ENCODE data around the gene PLEKHG2.

PLEKHG2 gene

DNA sequence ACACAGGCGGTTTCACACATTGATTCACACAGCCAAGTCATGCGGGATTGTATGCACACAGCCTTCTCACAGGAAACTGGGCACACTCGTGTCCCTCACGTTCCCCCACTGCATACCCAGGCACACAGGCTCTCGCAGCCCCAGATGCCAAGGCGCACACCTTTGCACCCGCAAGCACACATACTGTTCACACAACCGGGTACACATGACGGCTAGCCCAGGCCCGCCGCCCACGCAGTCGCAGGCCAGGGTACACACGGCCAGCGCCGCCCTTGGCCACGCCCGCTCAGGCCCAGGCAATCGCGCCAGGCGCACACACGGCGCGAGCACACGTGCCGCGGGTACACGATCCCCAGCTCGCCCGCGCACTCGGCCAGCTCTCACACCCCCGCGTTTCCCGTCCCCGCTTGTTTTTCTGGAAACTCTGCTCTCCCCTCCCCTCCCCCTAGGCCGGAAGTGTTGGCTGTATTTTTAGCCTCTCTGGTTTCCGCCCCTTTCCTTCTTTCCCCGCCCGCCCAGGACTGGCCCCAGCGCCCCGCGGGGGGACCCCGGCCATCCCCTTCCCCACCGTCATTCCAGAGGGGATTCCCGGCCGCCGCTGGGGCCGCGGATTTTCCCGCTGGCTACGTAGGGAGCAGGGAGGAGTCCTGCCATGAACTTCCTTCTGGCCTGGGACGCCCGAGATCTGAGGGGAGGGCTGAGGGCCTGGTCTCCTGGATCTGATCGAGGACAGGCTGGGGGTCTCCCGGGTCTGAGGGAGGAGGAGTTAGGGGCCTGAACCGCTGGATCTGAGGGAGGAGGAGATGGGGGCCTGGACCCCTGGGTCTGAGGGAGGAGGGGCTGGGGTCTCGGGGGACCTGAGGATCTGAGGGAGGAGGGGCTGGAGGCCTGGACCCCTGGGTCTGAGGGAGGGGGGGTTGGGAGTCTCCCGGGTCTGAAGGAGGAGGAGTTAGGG is 9.8 kb upstream of the PLEKHG2 start:
- H2BK12ac ChIP-seq (ENCODE audit: low read length) = peak overlapping the region; percentile 78
- DNase-seq (ENCODE audit: low spot score) = peak; percentile 83
- no CpG with 5 or more reads among the region's 59 CpGs for WGBS, 2 donors (ENCODE audit: extremely low coverage in 2 of 2, insufficient read length in 2 of 2, insufficient replicate concordance in 1 of 2)

DNA sequence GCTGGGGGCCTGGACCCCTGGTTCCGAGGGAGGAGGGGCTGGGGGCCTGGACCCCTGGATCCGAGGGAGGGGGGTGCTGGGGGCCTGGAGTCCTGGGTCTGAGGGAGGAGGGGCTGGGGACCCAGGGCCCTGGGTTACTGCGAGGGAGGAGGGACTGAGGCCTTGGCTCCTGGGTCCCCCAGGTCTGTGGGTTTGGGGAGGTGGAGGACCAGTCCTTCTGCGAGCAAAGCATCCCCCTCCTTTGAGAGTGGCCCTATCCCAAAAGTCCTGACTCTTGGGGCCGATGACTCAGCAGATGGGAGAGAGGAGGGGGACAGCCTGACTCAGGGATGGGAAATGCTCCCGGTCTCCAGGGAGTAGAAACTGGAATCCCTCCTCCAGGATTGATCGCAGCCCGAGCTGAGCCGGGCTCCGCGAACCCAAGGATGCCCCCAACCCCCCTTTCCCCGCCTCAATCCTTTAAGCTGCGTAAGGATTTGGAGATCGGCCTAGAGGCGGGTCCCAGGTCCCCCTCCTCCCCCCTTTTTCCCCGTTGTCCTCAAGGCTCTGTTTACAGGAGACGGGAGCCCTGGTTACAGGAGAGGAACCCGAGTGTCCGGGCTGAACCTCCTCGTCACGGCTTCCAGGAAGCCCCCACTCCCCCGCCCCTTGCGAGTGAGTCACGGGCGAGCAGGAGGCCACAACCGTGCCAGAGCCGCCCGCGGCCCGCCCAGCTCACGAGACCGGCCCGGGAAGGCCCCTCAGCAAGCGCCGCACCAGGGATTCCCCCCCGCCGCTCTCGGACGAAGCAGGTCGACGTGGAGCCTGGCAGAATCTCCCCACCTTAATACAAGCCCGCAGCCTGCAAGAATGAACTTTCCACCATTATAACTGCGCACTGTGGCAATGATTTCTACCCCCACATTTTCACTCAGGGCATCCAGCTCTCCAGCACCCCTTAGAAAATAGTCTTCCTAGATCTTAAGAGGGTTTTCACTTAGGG is 8.8 kb upstream of the PLEKHG2 start:
- peak; percentile 89 for DNase-seq (ENCODE audit: low spot score)
- H2AK5ac ChIP-seq (ENCODE audit: low read depth, low read length) = peak overlapping the region; percentile 99
- H3K4me3 ChIP-seq (ENCODE audit: low read length in 2 of 2) = peak overlapping the region; percentile 49 to 80
- H3K14ac ChIP-seq (ENCODE audit: low read length) = peak overlapping the region; percentile 94
- peaks cover 20 to 27% of the 10 kb centered on the region in 2 donors for H3K4me1 ChIP-seq (ENCODE audit: control insufficient read depth in 2 of 2, insufficient read depth in 1 of 2, low read depth in 1 of 2, low read length in 2 of 2)
- H3K4me2 ChIP-seq (ENCODE audit: insufficient read depth, low read length, poor library complexity, severe bottlenecking) = peak overlapping the region; percentile 80
- H3K79me1 ChIP-seq (ENCODE audit: low read depth, low read length) = no peaks in the 10 kb centered on the region
- H3K27me3 ChIP-seq (ENCODE audit: control insufficient read depth in 3 of 3, insufficient read depth in 3 of 3, low read depth in 1 of 3, low read length in 3 of 3) = peaks cover 0 to 22% (median 0%) of the 10 kb centered on the region in 3 experiments
- H4K91ac ChIP-seq (ENCODE audit: low read depth, low read length, poor library complexity) = peak overlapping the region; percentile 30
- H3K27ac ChIP-seq (replicated peaks; ENCODE audit: low read length) = peak overlapping the region; percentile 99
- H2BK15ac ChIP-seq (ENCODE audit: low read length) = peak overlapping the region; percentile 83
- H2AFZ ChIP-seq (ENCODE audit: low read length) = peak overlapping the region; percentile 88
- H3K4ac ChIP-seq (ENCODE audit: low read length) = peak overlapping the region; percentile 66
- WGBS, 2 donors (ENCODE audit: extremely low coverage in 2 of 2, insufficient read length in 2 of 2, insufficient replicate concordance in 1 of 2) = no CpG with 5 or more reads among the region's 43 CpGs
- peak overlapping the region; percentile 96 for H3K23ac ChIP-seq (ENCODE audit: low read depth, low read length, poor library complexity)
- peaks cover 0 to 1% of the 10 kb centered on the region in 2 donors for H3K9me3 ChIP-seq (replicated peaks in 1 of 2; ENCODE audit: control insufficient read depth in 2 of 2, insufficient read depth in 1 of 2, low read depth in 1 of 2, low read length in 2 of 2)
- H3K36me3 ChIP-seq (replicated peaks in 1 of 2; ENCODE audit: control insufficient read depth in 2 of 2, insufficient read depth in 2 of 2, low read length in 2 of 2) = peaks cover 2 to 13% of the 10 kb centered on the region in 2 donors
- peak overlapping the region; percentile 91 for H2BK5ac ChIP-seq (ENCODE audit: low read length)
- H3K18ac ChIP-seq (ENCODE audit: low read length) = peak overlapping the region; percentile 99
- H2BK12ac ChIP-seq (ENCODE audit: low read length) = peak overlapping the region; percentile 58
- H2BK120ac ChIP-seq (ENCODE audit: low read depth, low read length) = peak overlapping the region; percentile 98
- peak overlapping the region; percentile 93 for H4K8ac ChIP-seq (ENCODE audit: low read depth, low read length)
- H3K9ac ChIP-seq (ENCODE audit: low read depth, low read length, poor library complexity) = peak overlapping the region; percentile 95

More for the DNA sequence above, 9.8 kb upstream of the PLEKHG2 start:
- peaks cover 4 to 10% of the 10 kb centered on the region in 2 donors for H3K36me3 ChIP-seq (replicated peaks in 1 of 2; ENCODE audit: control insufficient read depth in 2 of 2, insufficient read depth in 2 of 2, low read length in 2 of 2)
- peaks cover 20 to 24% of the 10 kb centered on the region in 2 donors for H3K4me1 ChIP-seq (ENCODE audit: control insufficient read depth in 2 of 2, insufficient read depth in 1 of 2, low read depth in 1 of 2, low read length in 2 of 2)
- H4K91ac ChIP-seq (ENCODE audit: low read depth, low read length, poor library complexity) = peak overlapping the region; percentile 6
- H2AFZ ChIP-seq (ENCODE audit: low read length) = peak overlapping the region; percentile 88
- H2BK5ac ChIP-seq (ENCODE audit: low read length) = peak overlapping the region; percentile 91
- H3K18ac ChIP-seq (ENCODE audit: low read length) = peak overlapping the region; percentile 99
- H2AK5ac ChIP-seq (ENCODE audit: low read depth, low read length) = peak overlapping the region; percentile 99
- peak overlapping the region; percentile 62 for H3K23ac ChIP-seq (ENCODE audit: low read depth, low read length, poor library complexity)
- peak overlapping the region; percentile 99 for H3K27ac ChIP-seq (replicated peaks; ENCODE audit: low read length)
- peak overlapping the region; percentile 98 for H2BK120ac ChIP-seq (ENCODE audit: low read depth, low read length)
- peak overlapping the region; percentile 49 to 80 for H3K4me3 ChIP-seq (ENCODE audit: low read length in 2 of 2)
- H3K9ac ChIP-seq (ENCODE audit: low read depth, low read length, poor library complexity) = peak overlapping the region; percentile 98
- H3K27me3 ChIP-seq (ENCODE audit: control insufficient read depth in 3 of 3, insufficient read depth in 3 of 3, low read depth in 1 of 3, low read length in 3 of 3) = peaks cover 0 to 13% (median 0%) of the 10 kb centered on the region in 3 experiments
- H2BK15ac ChIP-seq (ENCODE audit: low read length) = peak overlapping the region; percentile 83
- H3K9me3 ChIP-seq (replicated peaks in 1 of 2; ENCODE audit: control insufficient read depth in 2 of 2, insufficient read depth in 1 of 2, low read depth in 1 of 2, low read length in 2 of 2) = peaks cover 0 to 2% of the 10 kb centered on the region in 2 donors
- H4K8ac ChIP-seq (ENCODE audit: low read depth, low read length) = peak overlapping the region; percentile 78
- H3K4me2 ChIP-seq (ENCODE audit: insufficient read depth, low read length, poor library complexity, severe bottlenecking) = peak overlapping the region; percentile 80
- H3K14ac ChIP-seq (ENCODE audit: low read length) = peak overlapping the region; percentile 22
- H3K79me1 ChIP-seq (ENCODE audit: low read depth, low read length) = no peaks in the 10 kb centered on the region
- H3K4ac ChIP-seq (ENCODE audit: low read length) = peak overlapping the region; percentile 72

DNA sequence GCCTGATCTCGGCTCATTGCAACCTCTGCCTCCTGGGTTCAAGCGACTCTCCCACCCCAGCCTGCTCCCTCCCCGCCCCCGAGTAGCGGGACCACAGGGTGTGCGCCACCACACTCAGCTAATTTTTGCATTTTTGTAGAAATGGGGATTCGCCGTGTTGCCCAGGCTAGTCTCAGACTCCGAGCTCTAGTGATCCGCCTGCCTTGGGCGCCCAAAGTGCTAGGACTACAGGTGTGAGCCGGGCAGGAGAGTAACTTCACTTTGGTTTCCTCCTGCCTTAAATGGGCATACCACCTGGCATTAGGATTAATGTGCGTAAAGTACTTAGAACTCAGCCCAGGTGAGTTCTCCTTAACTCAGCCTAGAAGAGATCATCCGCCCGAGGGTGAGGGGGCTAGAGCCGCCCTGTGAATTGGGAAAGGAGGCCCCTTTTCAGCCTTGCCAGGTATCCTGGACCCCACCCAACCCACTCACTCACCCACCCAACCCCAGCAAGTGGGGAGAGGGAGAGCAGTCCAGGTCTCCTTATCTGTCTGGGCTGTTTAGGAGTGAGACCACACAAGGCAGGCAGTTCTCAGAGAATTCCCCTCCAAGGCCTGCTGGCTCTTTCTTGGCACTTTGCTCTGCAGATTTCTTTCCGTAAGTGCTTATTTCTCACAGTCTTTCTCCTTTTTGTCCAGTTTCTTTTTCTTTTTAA is 7.1 kb upstream of the PLEKHG2 start:
- Histone ChIP-seq H3K4me3 (ENCODE audit: low read length in 2 of 2) (no peak overlapping the region), H3K36me3 (replicated peaks in 1 of 2; ENCODE audit: control insufficient read depth in 2 of 2, insufficient read depth in 2 of 2, low read length in 2 of 2) (peaks cover 0 to 6% of the 10 kb centered on the region in 2 donors), H3K9ac (ENCODE audit: low read depth, low read length, poor library complexity) (no peak overlapping the region), H2AFZ (ENCODE audit: low read length) (no peak overlapping the region), H2BK15ac (ENCODE audit: low read length) (peak overlapping the region; percentile 63), H2BK12ac (ENCODE audit: low read length) (peak overlapping the region; percentile 75), H3K27me3 (ENCODE audit: control insufficient read depth in 3 of 3, insufficient read depth in 3 of 3, low read depth in 1 of 3, low read length in 3 of 3) (peaks cover 0 to 27% (median 0%) of the 10 kb centered on the region in 3 experiments), H3K79me1 (ENCODE audit: low read depth, low read length) (no peaks in the 10 kb centered on the region), H3K23ac (ENCODE audit: low read depth, low read length, poor library complexity) (no peak overlapping the region), H3K4ac (ENCODE audit: low read length) (no peak overlapping the region), H4K91ac (ENCODE audit: low read depth, low read length, poor library complexity) (no peak overlapping the region), H3K9me3 (replicated peaks in 1 of 2; ENCODE audit: control insufficient read depth in 2 of 2, insufficient read depth in 1 of 2, low read depth in 1 of 2, low read length in 2 of 2) (no peaks in the 10 kb centered on the region), H4K8ac (ENCODE audit: low read depth, low read length) (no peak overlapping the region), H3K4me1 (ENCODE audit: control insufficient read depth in 2 of 2, insufficient read depth in 1 of 2, low read depth in 1 of 2, low read length in 2 of 2) (peaks cover 24 to 33% of the 10 kb centered on the region in 2 donors), H3K14ac (ENCODE audit: low read length) (no peak overlapping the region), H2BK120ac (ENCODE audit: low read depth, low read length) (no peak overlapping the region), H3K27ac (replicated peaks; ENCODE audit: low read length) (no peak overlapping the region), H2AK5ac (ENCODE audit: low read depth, low read length) (peak overlapping the region; percentile 76), H2BK5ac (ENCODE audit: low read length) (no peak overlapping the region), H3K18ac (ENCODE audit: low read length) (peak overlapping the region; percentile 7), H3K4me2 (ENCODE audit: insufficient read depth, low read length, poor library complexity, severe bottlenecking) (no peak overlapping the region)
- whole genome bisulfite sequencing, 2 donors (ENCODE audit: extremely low coverage in 2 of 2, insufficient read length in 2 of 2, insufficient replicate concordance in 1 of 2) = no CpG with 5 or more reads among the region's 17 CpGs
- DNase-seq (ENCODE audit: low spot score) = no peak

All from neuronal stem cell (in vitro differentiated cells).